C4-2B (cell line): Measurements from ENCODE around the gene FBLN5.

Experiments
- CTCF ChIP-seq: fragments of 450-650 bp; conservative IDR thresholded peaks from 2 replicates; pipeline ENCODE4 v1.5.1; 2017; ENCODE audit warnings: mild to moderate bottlenecking
- ZFX ChIP-seq: fragments of 450-650 bp; IDR thresholded peaks from 2 replicates; pipeline ENCODE4 v1.6.1; 2017

GRCh38 chr14:91889477-91890211 lies 57.9 kb downstream of the FBLN5 start:
- TF ChIP-seq CTCF, result no peak
- TF ChIP-seq ZFX, result no peak; the same call in 1 of the 2 replicates
